CD4-positive, alpha-beta T cell treated with Interferon alpha-2 for 1 hour (primary cell): ENCODE results near the gene CD5L.

Experiments
- DNase-seq, 2 donors: peaks; one replicate each; pipeline ENCODE4 v3.0.0-alpha.2; 2020 to 2022

CD5L gene

GRCh38 chr1:157806431-157807149 is 35.0 kb downstream of the CD5L start:
- peak in 1 of 2 donors; percentile 78 for DNase-seq

- DNase-seq, result peak in 1 of 2 donors; percentile 9
Observed at GRCh38 chr1:157803851-157804250, 37.8 kb downstream of the CD5L start.

- DNase-seq, result no peak
Observed at GRCh38 chr1:157799996-157800395, 41.6 kb downstream of the CD5L start.

GRCh38 chr1:157798211-157798610 is 43.4 kb downstream of the CD5L start:
- DNase-seq, result no peak

GRCh38 chr1:157785248-157785647 is 56.4 kb downstream of the CD5L start:
- no peak for DNase-seq

- no peak for DNase-seq
Observed at GRCh38 chr1:157784801-157785200, 56.8 kb downstream of the CD5L start.

GRCh38 chr1:157782931-157783330 is 58.7 kb downstream of the CD5L start:
- no peak for DNase-seq

GRCh38 chr1:157781048-157781447 is 60.6 kb downstream of the CD5L start:
- no peak for DNase-seq
